Body of pancreas (tissue), 4 donors: ENCODE data around the gene RAB9B. TPM values are rescaled to one million over a fixed set of nuclear protein-coding genes. Genes with fewer than 3 reads are reported as not detected.

Source experiments
- ATAC-seq: fragments of 150-250 bp; one replicate; pipeline ENCODE4 v1.9.1; 2016
- DNase-seq, 4 donors: peaks; one replicate each; pipeline ENCODE4 v3.0.0-alpha.2; 2019
- H3K27ac ChIP-seq, 4 donors: fragments of 200-600 bp; sonication (generic); 1 replicate in 3 of 4; 2 replicates in 1 of 4; pipeline versions ENCODE4 v1.5.1 to v1.6.1; 2016 to 2019; ENCODE audit warnings: mild to moderate bottlenecking in 1 of 4, mixed read lengths in 1 of 4, moderate library complexity in 1 of 4
- H3K27me3 ChIP-seq, 2 donors: fragments of 200-600 bp; sonication (generic); one replicate each; pipeline ENCODE4 v1.6.0; 2016; ENCODE audit warnings: mild to moderate bottlenecking in 1 of 2
- H3K36me3 ChIP-seq, 2 donors: fragments of 200-600 bp; sonication (generic); replicated peaks in 1 of 2; 2 replicates each; pipeline ENCODE4 v1.5.1; 2016; ENCODE audit warnings: low read depth in 2 of 2; ENCODE audit not compliant: insufficient read depth in 1 of 2
- H3K4me1 ChIP-seq: fragments of 200-600 bp; sonication (generic); one replicate; pipeline ENCODE4 v1.6.0; 2016
- H3K4me3 ChIP-seq, 2 donors: fragments of 200-600 bp; sonication (generic); 1 replicate in 1 of 2; 2 replicates in 1 of 2; pipeline ENCODE4 v1.5.1; 2016 to 2019
- H3K9me3 ChIP-seq, 3 donors: fragments of 200-600 bp; sonication (generic); 1 replicate in 2 of 3; 2 replicates in 1 of 3; pipeline ENCODE4 v1.5.1; 2016
- CTCF ChIP-seq, 7 experiments: fragments of 450-650 bp in 4 of 7; fragments of 200-600 bp in 3 of 7; sonication (generic) in 3 of 7; IDR thresholded peaks; one replicate each; pipeline ENCODE4 v1.5.1; 2016 to 2019; ENCODE audit warnings: antibody characterized with exemption in 7 of 7
- POLR2A ChIP-seq, 3 donors: fragments of 450-650 bp; IDR thresholded peaks; one replicate each; pipeline ENCODE4 v1.6.1; 2016; ENCODE audit warnings: antibody characterized with exemption in 3 of 3, mild to moderate bottlenecking in 2 of 3
- WGBS, 2 donors: methylation state at CpG; one replicate each; pipeline ENCODE4 v1.1.5; 2017; 5-methylcytosine and 5-hydroxymethylcytosine counted together
- intact Hi-C: fragments of 100-400 bp; cut with DNase I; formaldehyde crosslinking; loops from one replicate; pipeline ENCODE4 v1.15.1; 2023
- total RNA-seq, 2 donors: library from RNA; depleted of rRNA; stranded (reverse); fragments of >200 nt; gene quantifications; one replicate each; pipeline ENCODE4 v1.1.0, GENCODE V29; 2016

Gene RAB9B
- total RNA-seq, 2 donors from 2014 or later: 0.66 to 0.78 TPM

GRCh38 chrX:103864886-103865534 lies 33.0 kb upstream of the RAB9B start:
- Histone ChIP-seq H3K4me3 (no peak overlapping the region), H3K27me3 (no peaks in the 10 kb centered on the region), H3K4me1 (peaks cover 3% of the 10 kb centered on the region), H3K9me3 (no peaks in the 10 kb centered on the region), H3K27ac (no peak overlapping the region), H3K36me3 (no peaks in the 10 kb centered on the region)
- WGBS, 2 donors: 59 to 62% methylated on average over 5 of the region's 5 CpGs
- TF ChIP-seq CTCF (IDR thresholded peaks at IDR 0.05) (no peak), POLR2A (IDR thresholded peaks at IDR 0.05) (no peak)
- ATAC-seq (no peak), DNase-seq (no peak)
- intact Hi-C loops: no loop called here

DNA sequence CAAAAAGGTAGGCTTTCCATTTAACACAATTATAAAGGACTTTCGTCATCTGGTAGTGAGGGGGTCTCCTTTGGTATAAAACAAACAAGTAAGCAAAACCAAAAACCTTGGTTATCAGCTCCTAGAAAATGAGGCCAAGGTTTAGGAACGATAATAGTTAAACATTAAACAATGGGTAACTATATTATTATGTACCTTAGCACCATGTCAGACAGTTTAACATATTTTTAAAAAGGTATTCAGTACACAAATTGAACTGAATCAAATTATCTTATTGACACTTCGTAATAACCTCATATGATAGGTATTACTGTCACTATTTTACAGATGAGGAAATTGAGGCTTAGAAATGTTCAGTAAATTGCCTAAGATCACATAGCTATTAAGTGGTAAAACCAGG lies 32.1 kb upstream of the RAB9B start:
- no peak for DNase-seq
- no peak for ATAC-seq
- H3K9me3 ChIP-seq: no peaks in the 10 kb centered on the region
- no peak for TF ChIP-seq CTCF (IDR thresholded peaks at IDR 0.05)
- no peak for TF ChIP-seq POLR2A (IDR thresholded peaks at IDR 0.05)
- no peaks in the 10 kb centered on the region for H3K27me3 ChIP-seq
- H3K27ac ChIP-seq: no peak overlapping the region
- intact Hi-C loops: no loop called here
- no peak overlapping the region for H3K4me3 ChIP-seq
- no peaks in the 10 kb centered on the region for H3K36me3 ChIP-seq
- 19 to 26% methylated on average over 3 of the region's 3 CpGs for WGBS, 2 donors
- peaks cover 3% of the 10 kb centered on the region for H3K4me1 ChIP-seq

GRCh38 chrX:103861200-103861599 lies 29.1 kb upstream of the RAB9B start:
- Histone ChIP-seq H3K27ac (no peak overlapping the region), H3K36me3 (no peaks in the 10 kb centered on the region), H3K27me3 (no peaks in the 10 kb centered on the region), H3K4me1 (peaks cover 3% of the 10 kb centered on the region), H3K9me3 (no peaks in the 10 kb centered on the region), H3K4me3 (no peak overlapping the region)
- ATAC-seq (no peak), DNase-seq (no peak)
- intact Hi-C loops: no loop called here
- TF ChIP-seq POLR2A (IDR thresholded peaks at IDR 0.05): no peak
- TF ChIP-seq CTCF (IDR thresholded peaks at IDR 0.05): no peak

- DNase-seq (no peak), ATAC-seq (no peak)
- no peak overlapping the region for H3K27ac ChIP-seq
- intact Hi-C loops: no loop called here
- H3K36me3 ChIP-seq: no peaks in the 10 kb centered on the region
- 67 to 85% methylated on average over 1 of the region's 1 CpG for WGBS, 2 donors
- no peaks in the 10 kb centered on the region for H3K27me3 ChIP-seq
- no peaks in the 10 kb centered on the region for H3K4me1 ChIP-seq
- TF ChIP-seq CTCF (IDR thresholded peaks at IDR 0.05): no peak
- no peak for TF ChIP-seq POLR2A (IDR thresholded peaks at IDR 0.05)
- H3K4me3 ChIP-seq: no peak overlapping the region
- H3K9me3 ChIP-seq: no peaks in the 10 kb centered on the region
Measured at GRCh38 chrX:103849558-103849957, 17.5 kb upstream of the RAB9B start.

- Histone ChIP-seq H3K27me3 (no peaks in the 10 kb centered on the region), H3K4me3 (no peak overlapping the region), H3K27ac (no peak overlapping the region), H3K4me1 (no peaks in the 10 kb centered on the region), H3K36me3 (no peaks in the 10 kb centered on the region), H3K9me3 (no peaks in the 10 kb centered on the region)
- DNase-seq (no peak), ATAC-seq (no peak)
- TF ChIP-seq CTCF (IDR thresholded peaks at IDR 0.05) (no peak), POLR2A (IDR thresholded peaks at IDR 0.05) (no peak)
- intact Hi-C loops: no loop called here
- 58 to 69% methylated on average over 4 to 5 of the region's 5 CpGs for WGBS, 2 donors
Measured at GRCh38 chrX:103847174-103847870, 15.3 kb upstream of the RAB9B start.
